Stimulated activated CD8-positive, alpha-beta memory T cell treated with anti-CD3 and anti-CD28 coated beads, Interleukin-4, amount 100 ng/mL, for 4 hours (primary cell): ENCODE results near the gene RHOBTB3.
A peak's percentile ranks its signal among the peaks of the same experiment; 100 is the strongest.
"Not testable (repeated sequence)": the region's sequence is repeated elsewhere in the genome, so short reads cannot be mapped to it uniquely, and the experiment has no call there.

Experiments used
- DNase-seq, 2 donors: peaks; one replicate each; pipeline ENCODE4 v3.0.0-alpha.2; 2020; ENCODE audit warnings: low read depth in 2 of 2, low spot score in 1 of 2

Gene RHOBTB3

DNA sequence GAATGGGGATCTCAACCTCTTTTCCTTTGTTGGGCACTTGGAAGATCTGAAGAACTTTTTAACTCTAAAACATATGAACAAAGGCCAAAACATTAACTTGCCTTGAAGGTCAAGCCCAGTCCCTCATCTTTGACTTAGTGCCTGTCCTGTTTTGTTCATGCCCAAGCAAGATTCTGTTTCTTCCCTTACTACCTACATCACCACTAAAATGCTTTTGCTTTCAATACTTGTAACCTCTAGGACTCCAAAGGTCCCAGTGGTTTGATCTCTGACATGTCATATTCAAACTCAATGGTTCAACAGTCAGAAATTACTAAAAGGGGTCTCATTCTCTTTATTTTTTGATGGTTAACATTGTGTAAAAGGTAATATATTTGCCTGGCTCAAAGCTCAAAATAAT lies 67.4 kb downstream of the RHOBTB3 start:
- DNase-seq = no peak

DNA sequence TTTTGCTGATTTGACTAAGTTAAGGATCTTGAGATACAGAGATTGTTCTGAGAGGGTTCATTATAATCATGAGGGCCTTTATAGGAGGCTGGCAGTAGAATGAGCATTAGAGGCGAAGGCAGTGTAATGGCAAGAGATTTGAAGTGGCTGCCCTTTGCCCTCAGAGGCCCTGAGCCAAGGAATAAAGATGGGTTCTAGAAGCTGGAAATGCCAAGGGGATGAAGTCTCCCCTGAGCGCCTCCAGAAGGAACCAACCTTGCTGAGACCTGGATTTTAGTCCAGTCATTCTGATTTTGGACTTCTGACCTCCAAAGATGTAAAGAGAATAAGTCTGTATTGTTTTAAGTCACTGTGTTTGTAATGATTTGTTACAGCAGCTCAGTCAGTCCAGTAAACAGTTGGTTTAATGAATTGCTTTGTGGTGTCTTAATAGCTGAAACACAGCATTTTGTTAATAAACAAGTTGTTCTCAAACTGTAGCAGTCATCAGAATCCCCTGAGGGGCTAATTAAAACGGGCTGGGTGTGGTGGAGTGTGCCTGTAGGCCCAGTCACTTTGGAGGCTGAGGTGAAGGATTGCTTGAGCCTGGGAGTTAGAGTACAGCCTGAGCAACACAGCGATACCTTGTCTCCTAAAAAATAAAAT lies 68.2 kb downstream of the RHOBTB3 start:
- no peak for DNase-seq

DNA sequence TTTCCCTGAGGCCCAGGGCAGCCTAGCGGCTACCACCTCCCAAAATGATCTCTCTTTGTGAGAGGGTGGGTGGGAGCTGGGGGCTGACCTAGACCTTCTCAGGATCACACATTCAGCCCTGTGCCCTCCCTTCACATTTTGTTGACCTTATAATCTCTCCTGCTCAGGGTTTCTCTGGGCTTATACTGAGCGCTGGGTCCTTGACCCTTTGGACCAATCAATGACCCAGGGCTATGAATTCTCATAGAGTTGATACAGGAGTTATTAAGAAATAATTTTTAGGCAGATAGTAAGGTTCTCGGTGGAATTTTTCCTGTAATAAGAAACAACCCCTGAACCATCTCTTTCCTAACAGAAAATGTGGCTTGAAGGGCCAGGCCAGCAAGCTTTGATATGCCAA lies 69.4 kb downstream of the RHOBTB3 start:
- no peak for DNase-seq

DNA sequence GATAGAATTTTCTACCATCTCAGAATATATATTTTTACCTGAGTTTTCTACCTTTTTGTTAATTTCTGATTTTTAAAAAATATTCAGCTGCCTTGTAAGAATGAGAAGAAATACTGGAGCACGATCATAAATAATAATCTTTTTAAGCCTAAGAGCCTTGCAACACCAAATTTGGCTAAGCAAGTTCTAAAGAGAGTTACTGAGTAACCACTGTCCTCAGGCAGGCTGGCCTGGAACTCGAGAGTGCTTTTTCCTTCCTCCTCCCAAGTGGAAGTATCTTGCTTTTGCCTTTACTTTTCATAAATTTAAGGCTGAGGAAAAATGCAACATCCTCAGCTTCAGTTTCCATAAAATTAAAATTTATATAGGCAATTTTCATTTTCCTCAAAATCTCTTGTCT lies 70.4 kb downstream of the RHOBTB3 start:
- DNase-seq = no peak

DNA sequence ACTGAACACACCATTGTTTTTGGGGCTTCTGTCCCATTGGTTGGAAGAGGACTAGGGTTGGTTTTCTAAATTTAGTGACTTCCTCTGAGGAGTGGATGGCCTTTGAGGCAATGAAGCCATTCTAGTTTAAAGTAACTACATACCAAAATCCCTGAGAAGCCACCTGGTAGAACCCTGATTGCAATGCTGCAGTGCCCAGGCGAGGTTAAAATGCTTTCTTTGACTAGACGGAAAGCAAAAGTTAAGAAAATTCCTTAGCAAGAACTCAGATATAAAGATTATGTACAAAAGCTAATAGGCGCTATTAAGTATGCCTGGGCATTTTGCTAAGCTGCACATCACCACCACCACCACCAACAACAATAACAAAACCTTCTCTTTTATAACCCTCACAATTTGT lies 70.8 kb downstream of the RHOBTB3 start:
- DNase-seq = no peak

DNA sequence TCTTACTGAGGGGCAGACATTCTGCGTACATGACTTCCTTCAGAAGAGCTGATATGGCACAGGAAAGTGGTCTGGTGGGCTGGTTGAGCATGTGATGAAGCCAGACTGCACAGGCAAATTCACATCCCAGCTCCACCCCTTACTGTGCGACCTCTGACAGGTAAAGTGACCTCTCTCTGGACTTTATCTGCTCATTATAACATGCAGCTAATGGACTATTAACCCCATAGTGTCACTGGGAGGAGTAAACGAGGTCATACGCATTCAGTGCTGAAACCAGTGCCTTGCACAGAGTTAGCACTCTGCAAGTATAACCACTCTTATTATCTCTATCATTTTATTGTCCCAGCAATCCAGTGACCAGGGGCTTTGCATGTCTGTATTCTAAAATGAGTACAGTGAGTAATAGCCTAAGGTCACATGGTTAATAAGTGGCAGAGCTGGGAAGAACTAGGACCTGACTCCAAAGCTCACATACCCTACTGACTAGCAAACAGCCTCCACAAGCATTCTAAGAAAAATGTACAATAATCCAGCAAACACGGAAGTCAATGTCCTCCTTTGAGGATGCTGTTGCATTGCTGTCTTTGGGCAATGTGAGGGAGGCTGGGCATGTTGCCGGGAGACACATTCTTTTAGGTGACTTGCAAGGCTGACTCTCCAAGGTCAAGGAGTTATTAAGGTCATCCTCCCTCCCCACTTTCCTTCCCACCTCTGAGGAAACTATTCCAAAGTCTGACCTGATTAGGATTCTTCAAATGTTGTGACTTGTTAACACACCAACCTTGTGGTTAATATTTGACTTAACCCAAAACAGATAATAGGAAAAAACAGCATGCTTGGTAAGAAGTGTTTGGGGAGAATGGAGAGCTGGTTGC lies 72.4 kb downstream of the RHOBTB3 start:
- DNase-seq = no peak

DNA sequence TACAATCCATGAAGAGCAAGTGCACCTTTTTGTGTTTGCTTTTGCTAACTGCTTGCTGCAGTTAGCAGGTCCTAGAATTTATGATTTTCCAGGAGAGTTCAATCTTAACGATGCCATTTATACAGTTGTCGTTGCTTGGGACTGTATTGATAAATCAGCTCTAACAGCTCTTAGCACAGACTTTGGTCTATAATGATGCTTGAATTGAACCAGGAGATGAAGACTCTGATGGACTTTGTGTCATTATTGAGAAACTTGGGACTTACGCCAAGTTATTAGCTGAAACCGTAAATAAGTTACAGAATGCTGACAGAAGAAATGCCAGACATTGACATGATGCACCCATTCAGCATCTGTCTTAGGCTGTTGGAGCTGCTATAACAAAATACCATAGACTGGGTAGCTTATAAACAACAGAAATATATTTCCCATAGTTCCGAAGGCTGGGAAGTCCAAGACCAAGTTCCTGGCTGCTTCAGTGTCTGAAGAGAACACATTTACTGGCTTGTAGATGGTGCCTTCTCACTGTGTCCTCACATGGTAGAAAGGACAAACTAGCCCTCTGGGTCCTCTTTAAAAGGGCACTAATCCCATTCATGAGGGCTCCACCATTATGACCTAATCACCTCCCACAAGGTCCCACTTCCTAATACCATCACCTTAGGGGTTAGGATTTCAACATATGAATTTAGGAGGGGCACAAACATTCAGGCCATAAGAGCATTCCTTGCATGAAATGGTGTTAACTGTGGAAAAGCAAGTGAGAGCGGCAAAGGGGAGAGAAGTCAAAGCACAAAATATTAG lies 73.8 kb downstream of the RHOBTB3 start:
- DNase-seq = no peak

DNA sequence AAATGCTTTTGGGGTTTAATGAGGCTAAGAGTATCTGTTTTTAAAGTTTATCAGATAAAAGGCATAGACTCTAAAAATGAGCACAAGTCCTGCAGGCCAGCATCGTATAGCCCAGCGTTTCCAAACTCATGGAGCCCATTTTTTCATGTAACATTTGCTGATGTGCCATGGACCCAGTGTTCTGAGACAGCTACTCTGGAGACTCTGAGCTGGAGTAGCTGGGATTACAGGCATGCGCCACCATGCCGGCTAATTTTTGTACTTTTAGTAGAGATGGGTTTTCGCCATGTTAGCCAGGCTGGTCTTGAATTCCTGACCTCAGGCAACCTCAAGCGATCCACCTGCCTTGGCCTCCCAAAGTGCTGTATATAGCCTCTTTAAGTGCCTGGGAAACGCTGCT lies 75.6 kb downstream of the RHOBTB3 start:
- DNase-seq = no peak

DNA sequence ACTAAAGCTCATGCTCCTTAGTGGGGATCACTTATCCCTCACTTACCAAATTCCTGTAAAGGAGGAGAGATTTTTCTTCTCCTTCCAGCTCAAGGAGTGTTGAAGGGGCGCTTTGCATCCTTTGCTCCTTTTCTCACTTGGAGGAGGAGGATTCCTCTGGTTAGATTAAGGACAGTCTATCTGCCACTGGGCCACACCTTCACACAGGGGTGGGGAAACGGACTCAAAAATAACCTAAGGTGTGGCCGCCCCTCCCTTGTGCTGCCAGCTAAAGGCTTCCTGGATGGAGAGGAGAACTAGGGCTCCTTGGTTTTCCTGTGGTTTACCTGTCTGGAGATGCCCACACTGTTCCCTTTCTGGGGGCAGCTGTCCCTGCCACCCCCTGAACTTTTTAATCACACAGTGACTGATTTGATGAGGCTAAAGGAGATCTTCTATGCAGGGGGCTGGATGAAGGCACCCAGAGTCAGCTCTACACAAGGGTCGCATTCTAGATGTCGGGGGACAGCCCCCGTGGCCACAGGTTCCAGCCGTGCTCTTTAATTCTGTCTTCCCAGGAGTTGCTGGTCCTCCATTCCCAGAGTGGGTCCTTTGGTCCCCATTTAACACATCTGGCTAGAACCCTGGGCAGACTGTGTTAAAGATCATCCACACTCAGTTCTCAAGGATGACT lies 77.0 kb downstream of the RHOBTB3 start:
- no peak for DNase-seq

DNA sequence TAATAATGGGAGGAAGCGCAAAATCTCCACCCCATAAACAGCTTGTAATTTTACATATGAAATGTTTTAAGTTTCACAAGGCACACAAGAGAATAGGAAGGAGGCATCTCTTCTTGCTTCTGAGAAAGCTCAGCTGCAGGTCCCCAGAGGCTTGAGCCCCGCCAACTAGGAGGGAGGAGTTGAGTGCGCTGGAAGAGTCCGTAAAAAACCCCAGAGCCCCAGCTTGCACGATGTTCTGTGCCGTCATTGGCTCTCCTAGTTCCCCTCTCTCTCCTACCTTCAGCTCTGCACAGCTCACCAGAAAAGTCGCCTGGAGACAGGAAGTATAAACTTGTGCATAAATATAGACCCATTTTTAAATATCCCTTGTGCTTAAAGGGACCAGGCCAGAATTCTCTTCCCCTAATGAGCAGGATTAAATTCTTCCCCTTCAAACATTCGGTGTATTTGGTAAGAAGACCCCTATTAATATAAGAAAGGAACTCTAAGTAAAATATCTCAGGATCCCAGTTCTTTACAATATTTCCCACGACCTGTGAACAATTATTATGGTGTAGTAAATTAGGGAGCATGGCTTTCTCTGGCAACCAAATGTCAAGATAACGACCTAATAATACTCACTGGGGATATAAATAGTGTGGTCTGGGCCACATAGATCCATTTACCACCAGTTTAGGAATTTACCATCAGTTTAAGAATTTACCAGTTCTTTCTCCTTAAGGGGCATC lies 77.7 kb downstream of the RHOBTB3 start:
- DNase-seq = peak in 1 of 2 donors; percentile 58

DNA sequence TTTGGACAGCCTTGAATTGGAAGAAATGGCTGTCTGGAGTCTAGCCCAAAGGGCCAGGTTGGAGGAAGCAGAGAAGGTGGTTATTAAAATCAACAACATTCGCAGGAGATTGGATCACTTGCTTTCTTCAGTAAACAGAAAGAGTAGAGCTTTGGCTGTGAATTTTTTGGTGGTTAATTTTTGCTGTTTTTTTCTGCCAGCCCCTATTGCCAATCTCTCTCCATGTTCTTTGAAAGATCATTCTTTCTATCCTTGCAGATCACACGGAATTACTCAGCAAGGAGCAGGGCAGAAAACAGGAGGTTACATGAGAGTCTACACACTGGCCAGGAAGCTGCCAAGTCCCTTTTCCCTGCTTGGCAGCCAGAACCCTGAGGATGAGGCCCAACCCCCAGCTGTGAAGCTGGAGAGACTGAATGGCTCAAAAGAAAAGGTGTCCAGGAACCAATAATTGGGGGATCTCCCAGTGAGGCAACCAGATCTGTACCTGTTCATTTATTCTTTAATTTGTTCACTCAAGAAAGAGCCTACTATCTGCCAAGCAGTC lies 78.4 kb downstream of the RHOBTB3 start:
- no peak for DNase-seq

DNA sequence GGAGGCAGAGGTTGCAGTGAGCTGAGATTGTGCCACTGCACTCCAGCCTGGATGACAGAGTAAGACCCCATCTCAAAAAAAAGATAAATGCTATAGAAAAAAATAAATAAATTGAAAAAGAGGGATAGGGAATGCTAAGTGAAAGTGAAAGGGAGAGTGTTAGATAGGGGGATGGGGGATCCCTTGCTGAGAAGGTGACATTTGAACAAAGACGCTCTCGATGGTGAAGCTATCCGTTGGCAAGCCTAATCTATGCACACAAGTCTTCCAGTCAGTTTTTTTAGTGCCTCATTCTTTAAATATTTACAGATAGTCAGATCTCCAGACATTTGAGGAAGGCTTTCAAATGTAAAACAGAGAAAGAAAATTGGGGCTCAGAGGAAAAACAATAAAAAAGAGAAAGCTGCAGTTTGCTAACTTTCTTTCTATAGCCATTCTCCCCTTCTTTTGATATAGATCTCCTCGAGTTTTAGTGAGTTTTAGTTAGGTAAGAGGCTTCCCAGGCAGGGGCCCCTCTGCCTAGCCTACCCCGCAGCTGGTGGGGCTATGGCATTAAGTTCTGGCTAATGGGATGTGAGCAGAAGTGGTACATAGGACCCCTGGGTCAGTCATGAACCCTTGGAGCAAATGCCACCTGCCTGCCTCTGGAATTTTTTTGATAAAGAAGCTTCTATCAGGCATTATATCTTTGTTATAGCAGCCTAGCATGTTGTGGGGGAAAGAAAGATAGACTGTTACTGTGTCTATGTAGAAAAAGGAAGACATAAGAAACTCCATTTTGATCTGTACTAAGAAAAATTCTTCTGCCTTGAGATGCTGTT lies 79.4 kb downstream of the RHOBTB3 start:
- DNase-seq = no peak

DNA sequence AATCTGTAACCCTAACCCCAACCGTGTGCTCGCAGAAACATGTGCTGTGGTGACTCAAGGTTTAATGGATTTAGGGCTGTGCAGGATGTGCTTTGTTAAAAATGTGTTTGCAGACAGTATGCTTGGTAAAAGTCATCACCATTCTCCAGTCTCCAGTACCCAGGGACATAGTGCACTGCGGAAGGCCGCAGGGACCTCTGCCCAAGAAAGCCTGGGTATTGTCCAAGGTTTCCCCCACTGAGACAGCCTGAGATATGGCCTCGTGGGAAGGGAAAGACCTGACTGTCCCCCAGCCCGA lies 79.9 kb downstream of the RHOBTB3 start:
- DNase-seq = not testable (repeated sequence)

DNA sequence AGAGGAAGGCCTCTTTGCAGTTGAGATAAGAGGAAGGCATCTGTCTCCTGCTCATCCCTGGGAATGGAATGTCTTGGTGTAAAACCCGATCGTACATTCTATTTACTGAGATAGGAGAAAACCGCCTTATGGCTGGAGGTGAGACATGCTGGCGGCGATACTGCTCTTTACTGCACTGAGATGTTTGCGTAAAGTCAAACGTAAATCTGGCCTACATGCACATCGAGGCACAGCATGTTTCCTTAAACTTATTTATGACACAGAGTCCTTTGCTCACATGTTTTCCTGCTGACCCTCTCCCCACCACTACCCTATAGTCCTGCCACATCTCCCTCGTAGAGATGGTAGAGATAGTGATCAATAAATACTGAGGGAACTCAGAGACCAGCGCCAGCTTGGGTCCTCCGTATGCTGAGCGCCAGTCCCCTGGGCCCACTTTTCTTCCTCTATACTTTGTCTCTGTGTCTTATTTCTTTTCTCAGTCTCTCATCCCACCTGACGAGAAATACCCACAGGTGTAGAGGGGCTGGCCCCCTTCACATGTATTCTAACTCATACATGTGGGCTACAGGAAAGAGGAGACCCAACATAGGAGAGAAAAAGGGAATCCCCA lies 80.4 kb downstream of the RHOBTB3 start:
- not testable (repeated sequence) for DNase-seq

DNA sequence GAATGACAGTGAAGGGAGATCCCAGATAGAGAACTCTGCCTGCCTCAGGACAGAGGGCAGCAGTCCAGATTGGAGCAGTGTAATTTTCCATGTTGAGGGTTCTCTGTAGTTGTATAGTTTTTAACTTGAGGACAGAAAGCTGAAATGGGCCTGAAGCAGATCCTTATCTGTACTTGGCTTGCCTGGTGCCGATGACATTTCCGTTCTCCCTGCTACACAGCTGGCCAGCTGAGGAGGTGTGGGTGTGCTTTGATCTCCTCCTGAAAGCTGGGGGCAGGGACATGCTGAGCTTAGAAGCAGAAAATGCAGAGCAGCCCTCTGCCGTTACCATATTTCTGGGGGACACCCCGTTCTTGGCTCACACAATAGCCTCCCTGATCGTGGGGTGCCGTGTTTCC lies 80.9 kb downstream of the RHOBTB3 start:
- no peak for DNase-seq

DNA sequence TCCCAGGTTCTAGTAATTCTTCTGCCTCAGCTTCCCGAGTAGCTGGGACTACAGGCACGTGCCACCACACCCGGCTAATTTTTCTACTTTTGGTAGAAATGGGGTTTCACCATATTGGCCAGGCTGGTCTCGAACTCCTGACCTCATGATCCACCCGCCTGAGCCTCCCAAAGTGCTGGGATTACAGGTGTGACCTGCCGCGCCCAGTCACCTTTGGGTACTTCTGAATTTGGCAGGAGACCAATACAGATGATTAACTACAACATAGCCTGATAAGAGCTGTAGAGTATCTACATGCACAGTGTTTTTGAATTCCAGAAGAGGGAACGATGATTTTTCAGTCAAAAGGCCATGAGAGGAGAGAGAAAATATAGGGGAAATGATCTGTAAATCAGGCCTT lies 81.9 kb downstream of the RHOBTB3 start:
- not testable (repeated sequence) for DNase-seq

DNA sequence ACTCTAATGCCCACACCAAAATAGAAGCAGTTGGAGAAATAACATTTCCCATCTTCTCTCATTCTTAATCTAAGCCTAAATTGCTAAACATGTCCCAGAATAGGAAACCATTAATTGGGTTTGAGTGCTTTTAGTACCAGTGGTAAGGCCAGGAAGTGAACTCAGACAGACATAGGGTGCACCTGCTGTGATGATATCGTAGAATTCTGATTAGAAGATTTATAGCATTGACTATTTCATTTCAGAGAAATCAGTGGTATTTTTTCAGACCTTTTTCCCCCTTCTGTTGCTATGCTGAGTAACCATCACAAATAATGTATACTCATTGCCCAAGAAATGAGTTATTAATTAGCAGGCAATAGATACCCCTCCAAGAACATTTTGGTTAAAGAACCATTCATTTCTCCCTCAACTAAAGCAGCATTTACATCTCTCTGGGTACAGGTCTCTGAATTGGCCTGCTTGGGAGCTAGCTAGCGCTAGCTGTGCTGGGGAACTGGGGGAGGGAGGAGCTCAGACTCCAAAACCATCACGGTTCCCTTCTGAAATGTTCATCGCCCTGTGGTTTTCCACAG lies 84.1 kb downstream of the RHOBTB3 start:
- DNase-seq = no peak

DNA sequence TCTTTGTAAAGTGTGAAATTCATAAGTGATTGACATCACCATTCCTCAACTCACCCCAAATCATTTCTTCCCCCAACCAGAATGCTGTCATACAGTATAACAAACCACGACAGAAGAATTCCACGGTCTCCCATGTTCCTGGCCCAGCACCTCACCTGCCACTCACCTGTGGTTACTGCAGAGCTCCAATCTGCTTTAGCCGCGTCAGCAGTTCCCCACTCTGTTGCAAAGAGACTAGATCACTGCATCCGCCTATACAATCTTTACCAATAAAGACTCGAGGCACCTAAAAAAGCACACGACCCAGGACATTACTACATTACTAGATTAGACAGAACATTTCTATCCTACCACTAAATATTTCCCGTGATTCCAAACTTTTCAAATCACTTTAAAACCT lies 85.2 kb downstream of the RHOBTB3 start:
- no peak for DNase-seq

DNA sequence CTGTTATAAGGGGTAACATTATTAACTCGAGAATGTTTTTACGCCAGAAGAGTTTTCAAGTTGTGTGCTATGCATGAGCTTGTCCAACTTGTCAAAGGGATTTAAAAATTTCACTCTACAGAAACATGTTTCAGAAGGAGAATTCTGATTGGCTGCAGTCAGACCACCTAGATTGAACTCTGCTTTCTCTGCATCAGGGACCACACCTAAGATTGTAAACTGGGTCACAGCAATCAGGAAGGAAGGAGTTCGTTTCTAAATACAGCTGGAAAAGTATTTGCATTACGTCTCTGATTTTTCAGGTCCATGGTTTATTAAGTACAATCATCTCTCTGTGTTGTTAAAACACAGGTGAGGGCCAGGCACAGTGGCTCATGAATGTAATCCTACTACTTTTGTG lies 85.6 kb downstream of the RHOBTB3 start:
- DNase-seq = no peak
